Amniotic epithelial cell (primary cell): Measurements from ENCODE around the gene RPS2.

Experiments
- DNase-seq: peaks from one replicate; pipeline ENCODE4 v3.0.0-alpha.2; 2010; ENCODE audit warnings: low read depth

RPS2 gene

GRCh38 chr16:1998852-1999801 lies 34.5 kb upstream of the RPS2 start:
- no peak for DNase-seq

- no peak for DNase-seq
These were observed 33.8 kb upstream of the RPS2 start for GRCh38 chr16:1998360-1998835.

DNA sequence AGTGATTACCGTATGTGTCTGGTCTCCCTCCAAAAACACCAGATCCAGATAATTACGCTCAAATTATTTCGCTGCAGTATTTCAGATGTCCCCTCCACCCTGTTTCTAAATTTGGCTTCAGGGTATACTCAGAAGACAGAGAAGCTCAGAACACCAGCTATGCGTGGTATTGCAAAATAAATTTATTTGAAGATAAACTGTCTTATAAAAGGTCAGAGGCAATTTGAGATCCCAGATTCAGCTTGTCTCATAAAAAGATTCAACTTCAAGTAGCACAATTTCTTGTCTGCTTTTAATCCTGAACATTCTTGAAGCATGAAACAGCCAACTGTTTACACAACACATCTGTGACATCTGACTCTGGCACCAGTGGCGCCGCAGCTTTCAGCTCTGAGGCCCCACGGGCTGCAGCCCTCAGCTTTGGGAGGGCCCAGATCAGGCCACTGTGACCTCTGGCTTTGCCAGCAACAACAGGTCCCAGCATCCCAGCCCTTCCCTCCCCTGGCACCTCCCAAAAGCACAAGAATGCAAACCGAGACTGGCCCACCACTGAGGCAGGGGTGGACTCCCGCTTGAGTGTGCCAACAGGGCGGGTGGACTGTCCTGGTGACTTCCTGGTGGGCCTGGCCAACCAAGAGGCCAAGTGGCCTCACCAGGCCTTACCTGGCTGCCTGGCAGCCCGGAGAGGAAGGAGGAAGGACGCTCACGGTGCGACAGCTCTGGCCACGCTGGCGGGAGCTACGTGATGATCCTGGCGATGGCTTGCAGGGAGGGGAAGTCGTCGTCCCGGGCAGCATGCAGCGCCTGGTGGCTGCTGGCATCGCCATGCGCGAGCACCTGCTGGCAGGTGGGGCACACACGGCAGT lies 33.1 kb upstream of the RPS2 start:
- DNase-seq = peak; percentile 53

- peak; percentile 23 for DNase-seq
These were observed 29.1 kb upstream of the RPS2 start for GRCh38 chr16:1993731-1994131.

- DNase-seq = no peak
These were observed 28.2 kb upstream of the RPS2 start for GRCh38 chr16:1992704-1993317.

DNA sequence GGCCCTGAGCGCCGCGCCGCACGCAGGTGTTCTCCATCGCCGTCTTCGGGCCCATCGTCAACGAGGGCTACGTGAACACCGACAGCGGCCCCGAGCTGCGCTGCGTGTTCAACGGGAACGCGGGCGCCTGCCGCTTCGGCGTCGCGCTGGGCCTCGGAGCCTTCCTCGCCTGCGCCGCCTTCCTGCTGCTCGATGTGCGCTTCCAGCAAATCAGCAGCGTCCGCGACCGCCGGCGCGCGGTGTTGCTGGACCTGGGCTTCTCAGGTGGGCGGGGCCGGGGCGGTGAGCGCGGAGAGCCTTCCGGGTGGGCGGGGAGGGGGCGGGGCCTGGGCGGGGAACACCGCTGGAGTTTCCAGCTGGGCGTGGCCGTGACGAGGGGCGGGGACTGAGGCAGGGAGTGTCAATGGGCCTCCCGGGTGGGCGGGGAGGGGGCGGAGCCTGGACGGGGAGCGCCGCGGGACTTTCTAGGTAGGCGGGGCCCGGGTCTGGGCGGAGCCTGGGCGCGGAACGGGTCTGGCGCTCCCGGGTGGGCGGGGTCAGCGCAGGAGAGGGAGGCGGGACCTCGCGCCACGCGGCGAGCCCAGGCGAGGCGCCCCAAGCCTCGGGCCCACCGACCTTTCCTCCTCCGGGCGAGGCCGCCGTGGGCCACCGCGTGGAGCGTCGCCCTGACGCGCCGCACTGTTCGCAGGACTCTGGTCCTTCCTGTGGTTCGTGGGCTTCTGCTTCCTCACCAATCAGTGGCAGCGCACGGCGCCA lies 27.5 kb upstream of the RPS2 start:
- DNase-seq = peak; percentile 83

DNA sequence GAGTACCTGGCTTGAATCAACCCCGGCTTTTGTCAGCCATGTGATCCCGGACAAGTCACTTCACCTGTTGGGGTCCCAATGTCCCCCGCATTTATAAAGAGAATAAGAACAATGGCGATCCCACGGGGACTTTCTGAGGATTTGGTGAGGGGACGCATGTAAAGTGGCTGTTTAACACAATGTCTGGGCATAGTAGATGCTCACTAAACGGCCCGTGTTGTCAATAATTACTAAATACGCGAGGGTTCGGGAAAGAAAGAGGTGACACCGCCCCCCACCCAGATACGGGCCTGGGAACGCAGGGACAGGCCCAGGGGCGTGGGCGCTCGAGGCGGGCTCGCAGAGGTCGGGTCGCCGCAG lies 26.9 kb upstream of the RPS2 start:
- no peak for DNase-seq

- no peak for DNase-seq
These were observed 26.5 kb upstream of the RPS2 start for GRCh38 chr16:1991135-1991551.

DNA sequence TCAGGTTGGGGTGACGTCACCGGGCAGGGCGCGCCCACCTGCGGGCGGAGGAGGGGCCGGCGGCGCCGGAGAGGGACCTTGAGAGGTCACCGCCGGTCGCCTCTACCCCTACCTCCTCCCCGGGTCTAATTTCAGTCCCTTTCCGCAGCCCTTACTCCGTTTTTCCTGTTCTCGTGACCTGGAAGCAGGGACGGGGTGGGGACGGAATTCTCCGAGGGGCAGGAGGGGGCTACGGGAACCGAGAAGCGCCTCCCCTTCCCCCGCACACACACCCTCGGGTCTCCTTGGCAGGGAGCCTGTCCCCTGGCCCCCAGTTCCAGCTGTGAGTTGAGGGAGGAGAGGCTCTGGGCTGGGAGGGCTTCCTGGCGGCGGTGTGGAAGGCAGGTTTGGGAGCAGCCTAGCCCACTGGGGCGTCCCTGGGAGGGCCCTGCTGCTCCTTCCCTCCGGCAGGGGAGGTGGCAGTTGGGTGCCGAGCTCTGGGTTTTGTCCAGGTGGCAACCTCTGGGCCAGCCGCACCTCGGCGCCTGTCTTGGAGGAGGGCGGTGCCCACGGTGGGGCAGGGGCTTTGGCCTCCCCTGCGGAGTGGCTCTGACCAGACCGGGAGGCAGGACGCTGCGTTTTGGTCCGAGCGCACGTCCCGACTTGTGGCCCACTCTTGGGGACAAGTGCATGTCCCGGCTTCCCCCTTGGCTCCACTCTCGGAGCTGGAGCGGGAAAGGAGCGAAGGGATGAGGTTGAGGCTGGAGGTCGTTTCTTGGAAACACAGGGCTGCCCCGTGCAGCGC lies 25.9 kb upstream of the RPS2 start:
- no peak for DNase-seq

GRCh38 chr16:1990101-1990350 lies 25.4 kb upstream of the RPS2 start:
- DNase-seq = no peak

GRCh38 chr16:1989209-1990100 lies 24.8 kb upstream of the RPS2 start, which contains the start of gene SYNGR3:
Gene SYNGR3 (plus strand): TSS chr16:1989970. CDS start chr16:1990103, 133 bp downstream.
- no peak for DNase-seq

DNA sequence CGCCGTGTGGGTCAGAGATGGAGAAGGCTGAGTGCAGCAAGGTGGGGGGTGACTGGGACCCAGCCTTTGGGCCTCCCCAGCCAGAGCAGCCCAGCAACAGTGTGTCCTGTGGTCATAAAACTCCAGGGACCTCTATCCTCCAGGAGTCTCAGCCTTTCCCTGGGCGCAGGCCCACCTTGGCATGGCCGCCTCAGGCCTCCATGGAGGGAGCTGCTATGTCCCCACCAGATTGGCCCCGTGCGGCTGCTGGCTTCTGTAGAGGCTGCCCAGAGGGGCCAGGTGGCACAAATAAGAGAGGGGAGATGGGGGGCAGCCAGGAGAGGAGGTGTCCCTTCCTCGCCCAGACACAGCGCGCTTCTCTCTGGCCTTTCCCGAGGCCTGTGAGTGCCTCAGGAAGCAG lies 22.6 kb upstream of the RPS2 start:
- DNase-seq = no peak

DNA sequence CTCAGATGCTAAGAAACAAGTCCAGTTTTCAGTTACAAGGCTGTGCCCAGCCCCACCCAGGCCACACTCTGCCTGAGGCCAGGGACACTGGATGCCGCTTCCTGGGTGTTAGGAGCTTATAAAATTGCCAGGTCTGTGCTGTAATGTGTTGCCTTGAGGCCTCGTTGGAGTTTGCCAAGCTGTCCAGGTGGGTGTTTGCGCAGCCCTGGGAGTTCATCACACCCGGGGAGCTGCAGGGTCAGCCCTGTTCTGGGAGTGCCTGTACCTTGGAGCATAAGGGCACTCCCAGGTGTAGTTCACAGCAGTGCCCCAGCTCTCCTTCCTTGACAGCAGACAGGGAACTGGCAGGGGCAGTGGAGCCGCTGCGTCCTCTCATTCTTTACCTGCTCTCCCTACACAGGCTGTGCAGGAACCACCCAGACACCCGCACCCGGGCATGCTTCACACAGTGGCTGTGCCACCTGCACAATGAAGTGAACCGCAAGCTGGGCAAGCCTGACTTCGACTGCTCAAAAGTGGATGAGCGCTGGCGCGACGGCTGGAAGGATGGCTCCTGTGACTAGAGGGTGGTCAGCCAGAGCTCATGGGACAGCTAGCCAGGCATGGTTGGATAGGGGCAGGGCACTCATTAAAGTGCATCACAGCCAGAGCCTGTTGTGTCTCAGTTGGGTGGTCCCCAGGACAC lies 21.0 kb upstream of the RPS2 start:
- DNase-seq = no peak

DNA sequence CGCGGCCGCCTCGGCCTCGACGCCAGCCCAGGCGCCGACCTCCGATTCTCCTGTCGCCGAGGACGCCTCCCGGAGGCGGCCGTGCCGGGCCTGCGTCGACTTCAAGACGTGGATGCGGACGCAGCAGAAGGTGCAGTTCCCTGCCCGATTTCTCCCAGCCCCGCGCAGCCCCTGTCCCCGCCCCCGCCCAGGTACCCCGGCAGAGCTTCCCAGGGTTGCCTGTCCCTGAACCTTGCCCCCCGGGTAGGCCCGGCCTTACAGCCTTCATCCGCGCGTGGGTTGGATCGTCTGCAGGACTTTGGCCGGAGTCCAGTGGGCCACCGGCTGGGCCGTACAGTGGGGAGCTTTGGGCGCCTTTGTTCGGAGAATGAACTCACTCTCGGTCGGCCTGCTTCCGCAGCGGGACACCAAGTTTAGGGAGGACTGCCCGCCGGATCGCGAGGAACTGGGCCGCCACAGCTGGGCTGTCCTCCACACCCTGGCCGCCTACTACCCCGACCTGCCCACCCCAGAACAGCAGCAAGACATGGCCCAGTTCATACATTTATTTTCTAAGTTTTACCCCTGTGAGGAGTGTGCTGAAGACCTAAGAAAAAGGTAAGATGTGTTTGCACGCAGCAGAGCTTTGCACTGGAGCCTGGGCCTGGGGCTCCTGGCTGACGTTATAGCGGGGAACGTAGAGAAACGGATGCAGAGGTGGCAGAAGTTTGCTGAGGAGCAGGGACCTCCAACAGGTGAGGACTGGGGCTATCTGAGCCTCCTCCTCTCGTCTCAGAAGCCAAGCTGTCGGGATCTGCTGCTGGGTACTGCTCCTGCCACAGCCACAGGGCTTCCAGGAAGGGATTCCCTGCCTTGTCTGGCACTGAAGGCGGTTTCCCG lies 20.0 kb upstream of the RPS2 start:
- peak; percentile 15 for DNase-seq

GRCh38 chr16:1983544-1984346 lies 19.1 kb upstream of the RPS2 start, which contains the start of gene GFER:
Gene GFER (plus strand): TSS chr16:1984193. CDS start chr16:1984219, 26 bp downstream.
- DNase-seq = peak; percentile 89

GRCh38 chr16:1982991-1983543 lies 18.4 kb upstream of the RPS2 start:
- DNase-seq = peak; percentile 8

GRCh38 chr16:1982013-1982433 lies 17.4 kb upstream of the RPS2 start:
- DNase-seq = no peak
